ENCODE results near the gene TSPAN3.

The TSPAN3 gene

DNA sequence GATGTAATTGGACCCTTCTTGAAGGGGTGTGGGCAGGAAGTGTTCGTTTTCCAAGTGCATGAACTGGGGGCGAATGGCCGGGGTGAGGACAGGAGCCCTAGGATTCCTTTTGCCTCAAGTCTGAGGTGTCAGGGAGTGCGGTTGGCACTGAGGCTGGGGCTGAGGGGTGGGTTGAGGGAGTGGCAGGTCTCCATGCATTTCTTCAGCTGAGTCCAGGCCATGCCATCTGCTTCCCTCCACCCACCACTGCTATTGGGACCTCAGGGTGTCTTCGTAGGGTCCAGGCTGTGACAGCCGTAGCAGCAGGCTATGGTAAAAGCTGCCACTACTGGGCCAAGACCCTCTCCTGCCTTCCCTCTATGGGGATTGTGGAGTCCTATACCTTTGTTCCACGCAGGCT is 25.6 kb upstream of the TSPAN3 start:
- H3K4me3 ChIP-seq (ENCODE audit: insufficient read length, low read depth) = no peak overlapping the region
- H3K4me1 ChIP-seq (ENCODE audit: insufficient read depth, insufficient read length) = no peaks in the 10 kb centered on the region
- H3K9me3 ChIP-seq (ENCODE audit: insufficient read depth, low read length) = no peaks in the 10 kb centered on the region
- TF ChIP-seq ZNF274 (IDR thresholded peaks at IDR 0.05; ENCODE audit: low read depth, low read length) (no peak), YY1 (IDR thresholded peaks at IDR 0.05; ENCODE audit: insufficient read depth, insufficient read length) (no peak), SUZ12 (IDR thresholded peaks at IDR 0.05; ENCODE audit: extremely low read depth, insufficient read depth, insufficient read length) (no peak)
- no peak overlapping the region for H3K9ac ChIP-seq (ENCODE audit: insufficient read length, low read depth)
- H3K27me3 ChIP-seq (ENCODE audit: insufficient read depth, insufficient read length) = no peaks in the 10 kb centered on the region
- H3K36me3 ChIP-seq (ENCODE audit: insufficient read depth, insufficient read length, low read length) = no peaks in the 10 kb centered on the region
- no peak for DNase-seq (ENCODE audit: low read depth, low spot score)

DNA sequence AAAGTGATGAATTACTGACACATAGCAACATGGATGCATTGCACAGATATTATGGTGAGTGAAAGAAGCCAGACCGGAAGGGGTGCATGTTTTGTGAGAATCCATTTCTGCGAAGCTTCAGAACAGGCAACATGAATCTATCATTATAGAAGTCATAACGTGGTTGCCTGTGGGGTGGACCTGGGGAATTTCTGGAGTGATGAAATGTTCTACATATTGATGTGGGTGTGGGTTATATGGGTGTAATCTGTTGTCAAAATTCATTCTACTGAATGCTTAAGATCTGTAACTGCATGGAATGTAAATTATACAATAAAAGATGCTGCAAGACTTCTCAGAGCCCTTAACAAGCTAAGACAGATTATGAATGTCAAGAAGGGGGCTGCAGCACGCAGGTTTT is 25.2 kb upstream of the TSPAN3 start:
- no peaks in the 10 kb centered on the region for H3K36me3 ChIP-seq (ENCODE audit: insufficient read depth, insufficient read length, low read length)
- H3K27me3 ChIP-seq (ENCODE audit: insufficient read depth, insufficient read length) = no peaks in the 10 kb centered on the region
- no peak for DNase-seq (ENCODE audit: low read depth, low spot score)
- H3K9me3 ChIP-seq (ENCODE audit: insufficient read depth, low read length) = no peaks in the 10 kb centered on the region
- no peaks in the 10 kb centered on the region for H3K4me1 ChIP-seq (ENCODE audit: insufficient read depth, insufficient read length)
- TF ChIP-seq SUZ12 (IDR thresholded peaks at IDR 0.05; ENCODE audit: extremely low read depth, insufficient read depth, insufficient read length) (no peak), YY1 (IDR thresholded peaks at IDR 0.05; ENCODE audit: insufficient read depth, insufficient read length) (no peak), ZNF274 (IDR thresholded peaks at IDR 0.05; ENCODE audit: low read depth, low read length) (no peak)
- H3K4me3 ChIP-seq (ENCODE audit: insufficient read length, low read depth) = no peak overlapping the region
- no peak overlapping the region for H3K9ac ChIP-seq (ENCODE audit: insufficient read length, low read depth)

DNA sequence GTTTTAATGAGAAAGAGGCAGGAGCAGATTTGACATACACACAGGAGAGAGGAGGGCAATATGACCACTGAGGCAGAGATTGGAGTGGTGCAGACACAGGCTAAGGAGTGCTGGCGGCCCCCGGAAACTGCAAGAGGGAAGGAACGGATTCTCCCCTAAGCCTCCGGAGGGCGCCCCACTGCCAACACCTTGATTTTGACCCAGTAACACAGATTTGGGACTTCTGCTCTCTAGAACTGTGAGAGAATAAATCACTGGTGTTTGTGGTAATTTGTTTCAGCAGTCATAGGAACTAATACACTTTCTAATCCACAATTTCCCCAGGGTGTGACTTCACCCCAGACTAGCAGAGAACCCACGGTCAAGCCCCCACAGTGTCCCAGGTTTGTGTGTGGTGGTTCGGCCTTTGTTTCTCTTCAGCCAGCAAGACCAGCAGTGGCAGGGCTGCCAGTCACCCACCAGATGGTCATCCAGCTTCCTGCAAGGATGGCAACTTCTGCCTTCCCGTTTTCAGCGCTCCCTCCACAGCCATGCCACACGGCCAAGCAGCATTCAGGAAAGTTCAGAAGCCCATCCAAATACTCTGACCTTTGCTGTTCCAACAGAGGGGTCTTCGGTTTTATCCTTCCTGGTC is 23.6 kb upstream of the TSPAN3 start:
- no peak for DNase-seq (ENCODE audit: low read depth, low spot score)
- H3K27me3 ChIP-seq (ENCODE audit: insufficient read depth, insufficient read length) = no peaks in the 10 kb centered on the region
- H3K9ac ChIP-seq (ENCODE audit: insufficient read length, low read depth) = no peak overlapping the region
- no peaks in the 10 kb centered on the region for H3K4me1 ChIP-seq (ENCODE audit: insufficient read depth, insufficient read length)
- TF ChIP-seq YY1 (IDR thresholded peaks at IDR 0.05; ENCODE audit: insufficient read depth, insufficient read length) (no peak), SUZ12 (IDR thresholded peaks at IDR 0.05; ENCODE audit: extremely low read depth, insufficient read depth, insufficient read length) (no peak), ZNF274 (IDR thresholded peaks at IDR 0.05; ENCODE audit: low read depth, low read length) (no peak)
- no peaks in the 10 kb centered on the region for H3K9me3 ChIP-seq (ENCODE audit: insufficient read depth, low read length)
- no peak overlapping the region for H3K4me3 ChIP-seq (ENCODE audit: insufficient read length, low read depth)
- no peaks in the 10 kb centered on the region for H3K36me3 ChIP-seq (ENCODE audit: insufficient read depth, insufficient read length, low read length)

DNA sequence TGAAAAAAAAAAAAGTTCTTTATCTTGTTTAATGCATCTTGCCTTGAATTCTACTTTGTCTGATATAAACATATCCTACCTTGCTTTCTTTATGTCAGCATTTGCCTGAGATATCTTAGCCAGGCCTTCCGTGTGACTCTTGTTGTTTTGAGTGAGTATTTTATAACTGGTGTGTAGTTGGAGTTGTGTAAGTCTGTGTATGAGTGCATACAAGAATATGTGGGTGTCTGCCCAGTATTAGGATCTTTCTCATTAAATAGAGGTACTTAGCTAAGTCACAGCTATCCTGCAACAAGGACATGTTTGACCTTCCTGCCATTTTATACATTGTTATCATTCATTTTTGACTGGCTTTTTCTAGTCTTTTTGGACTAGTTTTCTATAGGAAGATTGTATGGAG is 22.5 kb upstream of the TSPAN3 start:
- DNase-seq (ENCODE audit: low read depth, low spot score) = no peak
- no peaks in the 10 kb centered on the region for H3K27me3 ChIP-seq (ENCODE audit: insufficient read depth, insufficient read length)
- no peak overlapping the region for H3K9ac ChIP-seq (ENCODE audit: insufficient read length, low read depth)
- no peaks in the 10 kb centered on the region for H3K36me3 ChIP-seq (ENCODE audit: insufficient read depth, insufficient read length, low read length)
- H3K9me3 ChIP-seq (ENCODE audit: insufficient read depth, low read length) = no peaks in the 10 kb centered on the region
- no peak for TF ChIP-seq SUZ12 (IDR thresholded peaks at IDR 0.05; ENCODE audit: extremely low read depth, insufficient read depth, insufficient read length)
- no peak for TF ChIP-seq YY1 (IDR thresholded peaks at IDR 0.05; ENCODE audit: insufficient read depth, insufficient read length)
- TF ChIP-seq ZNF274 (IDR thresholded peaks at IDR 0.05; ENCODE audit: low read depth, low read length) = no peak
- no peaks in the 10 kb centered on the region for H3K4me1 ChIP-seq (ENCODE audit: insufficient read depth, insufficient read length)
- H3K4me3 ChIP-seq (ENCODE audit: insufficient read length, low read depth) = no peak overlapping the region

DNA sequence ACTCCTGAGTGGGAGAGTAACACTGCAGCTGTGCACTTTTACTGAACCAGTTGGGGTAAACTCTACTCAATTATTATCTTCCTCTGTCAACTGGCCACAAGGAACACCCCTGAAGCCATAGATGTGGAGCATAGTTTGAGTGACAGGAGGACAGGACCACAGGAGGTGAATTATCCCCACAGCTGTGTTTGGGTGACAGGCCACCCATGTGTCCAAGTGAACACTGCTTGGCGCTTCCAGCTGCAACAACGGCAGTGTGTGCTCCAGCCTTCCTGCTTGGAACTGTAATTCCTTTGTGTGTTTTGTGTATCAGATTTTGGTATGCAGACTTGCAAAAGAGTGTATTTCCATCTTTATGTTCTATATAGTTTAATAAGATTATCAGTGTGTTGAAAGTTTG is 20.2 kb upstream of the TSPAN3 start:
- H3K9me3 ChIP-seq (ENCODE audit: insufficient read depth, low read length) = no peaks in the 10 kb centered on the region
- H3K27me3 ChIP-seq (ENCODE audit: insufficient read depth, insufficient read length) = no peaks in the 10 kb centered on the region
- TF ChIP-seq SUZ12 (IDR thresholded peaks at IDR 0.05; ENCODE audit: extremely low read depth, insufficient read depth, insufficient read length) (no peak), YY1 (IDR thresholded peaks at IDR 0.05; ENCODE audit: insufficient read depth, insufficient read length) (no peak), ZNF274 (IDR thresholded peaks at IDR 0.05; ENCODE audit: low read depth, low read length) (no peak)
- no peak for DNase-seq (ENCODE audit: low read depth, low spot score)
- no peaks in the 10 kb centered on the region for H3K4me1 ChIP-seq (ENCODE audit: insufficient read depth, insufficient read length)
- no peaks in the 10 kb centered on the region for H3K36me3 ChIP-seq (ENCODE audit: insufficient read depth, insufficient read length, low read length)
- H3K4me3 ChIP-seq (ENCODE audit: insufficient read length, low read depth) = no peak overlapping the region
- no peak overlapping the region for H3K9ac ChIP-seq (ENCODE audit: insufficient read length, low read depth)

DNA sequence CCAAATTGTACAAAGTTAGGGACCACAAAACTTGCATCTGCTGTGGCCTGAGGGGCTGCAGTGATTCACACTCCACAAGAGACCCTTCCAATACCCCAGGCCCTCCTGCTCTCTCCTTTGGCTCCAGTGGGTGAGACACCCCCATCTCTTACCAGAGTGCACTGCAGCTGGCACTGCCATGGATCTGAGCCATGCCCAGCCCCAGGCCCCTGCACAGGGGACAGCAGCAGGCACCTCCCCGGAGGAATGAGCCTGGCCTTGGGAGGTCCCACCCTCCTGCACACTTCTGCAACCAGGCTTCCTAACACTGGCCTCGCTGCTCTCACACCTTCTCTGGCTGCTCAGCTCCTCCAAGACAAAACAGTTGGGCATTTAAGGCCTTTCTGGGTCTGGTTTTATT is 16.3 kb upstream of the TSPAN3 start:
- TF ChIP-seq SUZ12 (IDR thresholded peaks at IDR 0.05; ENCODE audit: extremely low read depth, insufficient read depth, insufficient read length) (no peak), ZNF274 (IDR thresholded peaks at IDR 0.05; ENCODE audit: low read depth, low read length) (no peak), YY1 (IDR thresholded peaks at IDR 0.05; ENCODE audit: insufficient read depth, insufficient read length) (no peak)
- Histone ChIP-seq H3K36me3 (ENCODE audit: insufficient read depth, insufficient read length, low read length) (no peaks in the 10 kb centered on the region), H3K27me3 (ENCODE audit: insufficient read depth, insufficient read length) (no peaks in the 10 kb centered on the region), H3K4me3 (ENCODE audit: insufficient read length, low read depth) (no peak overlapping the region), H3K4me1 (ENCODE audit: insufficient read depth, insufficient read length) (no peaks in the 10 kb centered on the region), H3K9me3 (ENCODE audit: insufficient read depth, low read length) (no peaks in the 10 kb centered on the region), H3K9ac (ENCODE audit: insufficient read length, low read depth) (no peak overlapping the region)
- no peak for DNase-seq (ENCODE audit: low read depth, low spot score)

DNA sequence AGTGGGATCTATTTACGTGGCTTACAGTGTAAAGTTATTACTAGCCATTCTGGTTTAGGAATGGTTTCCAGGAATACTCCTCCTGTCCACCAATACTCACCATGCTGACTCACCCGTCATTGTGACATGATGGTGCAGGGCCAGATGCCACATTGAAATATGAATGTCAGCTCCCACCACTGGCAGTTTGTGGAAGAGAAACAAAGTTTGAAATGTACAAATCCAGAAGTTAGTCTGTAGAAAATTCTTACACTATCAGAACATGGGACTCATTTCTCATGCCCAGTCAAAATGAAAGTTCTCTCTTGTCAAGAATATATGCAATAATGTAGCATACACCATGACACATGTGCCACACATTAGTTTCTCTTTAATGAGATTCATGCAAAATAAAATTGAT is 14.4 kb upstream of the TSPAN3 start:
- no peak overlapping the region for H3K9ac ChIP-seq (ENCODE audit: insufficient read length, low read depth)
- H3K36me3 ChIP-seq (ENCODE audit: insufficient read depth, insufficient read length, low read length) = no peaks in the 10 kb centered on the region
- DNase-seq (ENCODE audit: low read depth, low spot score) = no peak
- H3K4me3 ChIP-seq (ENCODE audit: insufficient read length, low read depth) = no peak overlapping the region
- no peaks in the 10 kb centered on the region for H3K27me3 ChIP-seq (ENCODE audit: insufficient read depth, insufficient read length)
- no peaks in the 10 kb centered on the region; the same call in 1 of the 2 replicates for H3K9me3 ChIP-seq (ENCODE audit: insufficient read depth, low read length)
- TF ChIP-seq YY1 (IDR thresholded peaks at IDR 0.05; ENCODE audit: insufficient read depth, insufficient read length) (no peak), SUZ12 (IDR thresholded peaks at IDR 0.05; ENCODE audit: extremely low read depth, insufficient read depth, insufficient read length) (no peak), ZNF274 (IDR thresholded peaks at IDR 0.05; ENCODE audit: low read depth, low read length) (no peak)
- H3K4me1 ChIP-seq (ENCODE audit: insufficient read depth, insufficient read length) = no peaks in the 10 kb centered on the region

All from NT2/D1 (cell line).